ENCODE results near the gene WDR89.
"Not testable (repeated sequence)": the region's sequence is repeated elsewhere in the genome, so short reads cannot be mapped to it uniquely, and the experiment has no call there.

The WDR89 gene

DNA sequence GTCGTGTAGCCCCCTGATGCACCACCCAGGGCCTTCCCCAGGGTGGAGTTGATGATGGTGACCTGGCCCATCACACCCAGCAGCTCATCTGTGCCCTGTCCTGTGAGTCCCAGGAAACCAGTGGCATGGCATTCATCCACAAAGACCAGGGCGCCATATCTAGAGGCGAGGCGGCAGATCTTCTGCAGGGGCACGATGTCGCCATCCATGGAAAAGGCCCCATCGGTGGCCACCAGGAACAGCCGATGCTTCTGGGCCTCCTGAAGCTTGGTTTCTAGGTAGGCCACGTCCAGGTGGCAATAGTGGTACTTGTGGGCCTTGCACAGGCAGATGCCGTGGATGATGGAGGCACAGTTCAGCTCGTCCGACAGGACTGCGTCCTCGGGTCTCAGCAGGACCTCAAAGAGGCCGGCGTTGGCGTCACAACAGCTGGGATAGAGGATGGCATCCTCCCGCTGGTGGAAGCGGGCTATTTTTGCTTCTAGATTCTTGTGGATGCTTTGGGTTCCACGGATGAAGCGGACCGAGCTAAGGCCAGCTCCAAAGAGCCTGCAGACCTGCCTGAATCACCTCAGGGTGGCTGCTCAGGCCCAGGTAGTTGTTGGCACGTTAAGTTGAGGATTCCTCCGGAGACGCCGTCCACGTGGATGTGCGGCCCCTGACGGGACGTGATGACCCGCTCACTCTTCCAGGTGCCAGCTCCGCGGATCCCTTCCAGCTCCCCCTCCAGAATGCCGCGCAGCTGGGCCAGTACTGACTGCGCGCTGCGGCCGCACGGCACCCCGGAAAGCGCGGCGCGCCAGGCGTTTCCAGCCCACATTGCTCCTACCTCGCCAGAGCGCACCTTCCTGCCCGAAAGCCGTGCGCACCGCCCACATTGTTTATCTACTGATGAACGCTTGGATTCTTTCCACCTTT lies 47.0 kb downstream of the WDR89 start:
- DNase-seq = no peak

DNA sequence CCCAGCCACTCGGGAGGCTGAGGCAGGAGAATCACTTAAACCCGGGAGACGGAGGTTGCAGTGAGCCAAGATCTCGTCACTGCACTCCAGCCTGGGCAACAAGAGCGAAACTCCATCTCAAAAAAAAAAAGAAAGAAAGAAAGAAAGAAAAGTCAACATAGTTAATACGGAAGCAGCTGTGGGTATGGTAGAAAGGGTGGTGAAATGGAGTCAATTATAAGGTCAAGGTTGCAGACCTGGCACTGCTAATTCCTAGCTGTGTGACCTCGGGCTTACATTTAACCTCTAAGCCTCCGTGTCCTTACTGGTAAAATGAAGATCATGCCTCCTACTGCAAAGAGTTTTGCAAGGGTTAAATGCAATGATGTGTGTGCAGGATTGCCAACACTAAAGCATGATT lies 58.6 kb downstream of the WDR89 start:
- DNase-seq = not testable (repeated sequence)

DNA sequence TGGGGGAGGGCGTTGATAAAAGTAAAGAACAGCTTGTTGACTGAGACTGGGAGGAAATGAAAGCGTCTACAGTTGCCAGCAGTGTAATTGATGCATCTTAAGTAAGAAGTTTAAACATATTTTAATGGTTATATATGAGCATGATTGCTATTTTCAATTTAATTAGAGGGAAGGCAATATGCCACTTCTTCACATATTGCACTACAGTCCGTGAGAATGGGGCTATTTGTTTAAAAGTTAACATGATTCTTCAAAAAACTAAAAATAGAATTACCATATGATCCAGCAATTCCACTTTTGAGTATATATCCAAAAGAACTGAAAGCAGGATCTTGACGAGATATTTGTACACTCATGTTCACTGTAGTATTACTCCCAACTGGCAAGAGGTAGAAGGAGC lies 60.2 kb downstream of the WDR89 start:
- no peak for DNase-seq

DNA sequence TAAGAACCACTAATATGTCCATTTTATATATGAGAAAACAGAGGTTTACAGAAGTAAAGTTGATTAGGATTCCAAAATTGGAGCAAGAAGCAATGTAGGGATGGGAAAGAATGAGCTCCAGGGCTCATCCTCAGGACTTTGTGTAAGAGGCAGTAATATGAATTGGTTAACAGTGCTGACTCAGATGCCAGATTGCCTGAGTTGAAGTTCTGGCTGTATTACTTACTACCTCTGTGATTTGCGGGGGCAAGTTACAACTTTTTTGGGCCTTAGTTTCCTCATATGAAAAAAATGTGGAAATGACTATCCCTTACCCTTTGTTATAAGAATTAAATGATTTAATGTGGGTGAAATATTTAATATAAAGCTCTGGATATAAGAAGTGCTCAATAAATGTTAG lies 63.4 kb downstream of the WDR89 start:
- no peak for DNase-seq

DNA sequence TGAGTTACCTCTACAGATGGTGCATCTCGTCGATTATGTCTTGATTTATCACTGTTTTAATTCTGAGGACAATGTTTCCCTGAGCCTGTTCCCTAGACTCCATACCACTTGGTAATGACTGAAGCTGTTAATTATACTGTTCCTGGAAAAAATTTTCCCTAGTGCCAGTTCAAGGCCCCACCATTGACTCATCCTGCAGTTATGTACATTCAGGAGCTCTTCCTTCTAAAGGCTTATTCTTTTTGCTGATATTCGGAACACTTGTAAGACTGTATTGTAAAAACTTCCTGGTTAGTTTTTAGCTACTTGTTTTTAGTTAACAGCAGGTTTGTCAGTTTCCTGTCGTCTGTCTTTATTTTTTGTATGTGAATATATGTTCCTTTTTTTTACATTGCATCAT lies 68.1 kb downstream of the WDR89 start:
- no peak for DNase-seq

DNA sequence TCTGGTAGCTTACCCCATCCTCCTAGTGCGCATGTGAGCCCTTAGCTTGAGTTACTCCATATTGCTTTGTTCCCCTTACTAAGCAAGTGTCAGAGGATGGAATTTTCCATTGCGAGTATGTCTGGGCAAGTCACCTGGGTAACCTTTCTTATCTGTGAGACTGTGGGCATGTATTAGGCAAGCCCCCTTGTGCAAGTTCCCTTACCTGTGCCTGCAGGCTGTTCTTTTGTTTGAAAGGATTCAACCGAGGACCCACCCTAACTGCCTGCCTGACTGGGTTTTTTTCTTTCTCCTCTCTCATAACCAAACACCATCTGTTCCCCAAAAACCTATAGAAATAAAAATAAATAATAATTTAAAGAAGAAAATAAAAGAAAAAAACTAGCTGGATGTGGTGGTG lies 76.2 kb downstream of the WDR89 start:
- DNase-seq = no peak

DNA sequence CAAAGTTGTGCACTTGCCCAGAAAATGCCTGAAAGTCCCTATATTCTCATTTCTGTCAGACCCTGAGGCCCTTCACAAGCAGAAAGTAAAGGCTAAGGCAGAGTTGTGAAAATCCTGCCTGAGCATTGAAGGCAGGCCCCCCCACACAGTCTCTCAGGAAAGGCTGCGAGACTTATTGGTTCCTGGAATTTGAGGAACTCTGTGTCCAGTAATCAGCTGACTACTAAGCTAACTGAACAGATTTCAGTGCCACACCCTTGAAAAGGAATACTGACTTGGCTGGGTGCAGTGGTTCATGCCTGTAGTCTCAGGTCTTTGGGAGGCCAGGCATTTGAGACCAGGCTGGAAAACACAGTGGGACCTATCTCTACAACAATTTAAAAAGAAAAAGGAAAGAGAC lies 77.4 kb downstream of the WDR89 start:
- no peak for DNase-seq

DNA sequence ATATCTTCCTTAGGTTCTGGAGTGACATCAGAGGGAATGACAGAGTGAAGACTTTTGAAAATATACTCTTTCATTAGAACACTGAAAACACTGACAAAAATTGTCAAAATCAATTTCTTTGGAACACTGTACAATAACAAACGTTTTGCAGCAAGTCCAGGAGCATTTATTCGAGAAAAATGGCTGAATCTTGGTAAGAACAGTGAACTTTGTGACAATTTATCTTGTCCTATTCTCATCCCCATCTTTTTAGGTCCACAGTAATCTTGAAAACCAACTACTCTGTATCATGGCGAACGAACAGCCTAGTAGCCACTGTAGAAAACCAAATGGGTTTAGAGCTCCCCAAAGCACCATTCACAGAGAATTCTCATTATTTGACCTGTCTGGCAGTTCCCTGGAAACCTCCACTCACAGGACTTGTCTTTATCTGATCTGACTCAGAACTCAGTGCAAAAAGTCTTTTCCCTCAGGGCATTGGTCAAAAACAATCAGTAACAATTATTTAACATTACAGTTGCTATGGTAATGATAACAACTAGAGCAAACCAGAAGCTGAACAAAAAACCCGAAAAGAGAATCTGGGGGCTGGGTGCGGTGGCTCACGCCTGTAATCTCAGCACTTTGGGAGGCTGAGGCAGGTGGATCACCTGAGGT lies 78.2 kb downstream of the WDR89 start:
- DNase-seq = no peak

DNA sequence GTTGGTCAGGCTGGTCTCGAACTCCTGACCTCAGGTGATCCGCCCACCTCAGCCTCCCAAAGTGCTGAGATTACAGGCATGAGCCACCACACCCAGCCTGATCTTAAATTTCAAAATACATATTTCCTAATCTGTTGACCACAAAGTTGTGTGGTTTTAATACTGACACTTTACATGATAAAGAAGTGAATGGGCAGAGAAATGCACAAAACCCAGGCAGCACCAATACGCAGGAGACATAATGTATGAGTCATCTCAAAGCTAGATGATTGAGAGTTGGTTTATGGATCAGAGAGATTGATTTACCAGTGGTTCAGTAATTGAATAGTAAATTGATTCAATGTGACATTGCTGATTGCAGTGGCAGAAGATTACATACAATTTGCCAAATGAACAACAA lies 79.3 kb downstream of the WDR89 start:
- no peak for DNase-seq

DNA sequence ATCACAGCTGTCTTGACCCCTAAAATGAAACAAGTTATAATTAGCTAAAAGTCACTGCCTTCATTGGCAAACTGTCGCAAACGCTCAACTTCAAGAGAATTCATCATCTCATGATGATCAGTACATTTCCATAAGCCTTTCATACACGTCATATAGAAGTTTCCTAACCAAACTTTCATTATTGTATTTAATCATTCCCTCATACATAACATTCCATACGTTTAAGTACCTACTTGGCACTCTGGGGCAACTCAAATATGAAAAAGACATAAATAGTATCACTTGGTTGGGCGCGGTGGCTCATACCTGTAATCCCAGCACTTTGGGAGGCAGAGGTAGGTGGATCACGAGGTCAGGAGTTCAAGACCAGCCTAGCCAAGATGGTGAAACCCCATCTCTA lies 86.1 kb downstream of the WDR89 start:
- no peak for DNase-seq

DNA sequence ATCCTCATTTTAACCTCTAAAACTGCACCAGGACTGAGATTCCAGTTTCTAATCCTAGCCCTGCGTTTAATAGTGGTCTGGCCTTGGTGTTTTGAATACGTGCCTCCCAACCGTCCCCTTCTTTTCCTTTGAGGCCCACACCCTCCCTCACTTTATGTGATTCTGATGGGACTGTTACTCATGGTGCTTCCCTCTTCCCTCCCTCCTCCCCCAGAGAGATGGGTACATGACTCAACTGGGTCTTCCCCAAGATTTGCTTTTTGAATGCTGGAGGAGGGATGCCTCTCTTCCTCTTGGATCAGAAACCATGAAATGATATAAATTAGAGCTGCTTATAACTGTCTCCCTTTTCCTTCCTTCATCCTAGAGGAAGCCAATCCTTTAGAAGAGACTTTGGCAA lies 90.3 kb downstream of the WDR89 start:
- DNase-seq = no peak

DNA sequence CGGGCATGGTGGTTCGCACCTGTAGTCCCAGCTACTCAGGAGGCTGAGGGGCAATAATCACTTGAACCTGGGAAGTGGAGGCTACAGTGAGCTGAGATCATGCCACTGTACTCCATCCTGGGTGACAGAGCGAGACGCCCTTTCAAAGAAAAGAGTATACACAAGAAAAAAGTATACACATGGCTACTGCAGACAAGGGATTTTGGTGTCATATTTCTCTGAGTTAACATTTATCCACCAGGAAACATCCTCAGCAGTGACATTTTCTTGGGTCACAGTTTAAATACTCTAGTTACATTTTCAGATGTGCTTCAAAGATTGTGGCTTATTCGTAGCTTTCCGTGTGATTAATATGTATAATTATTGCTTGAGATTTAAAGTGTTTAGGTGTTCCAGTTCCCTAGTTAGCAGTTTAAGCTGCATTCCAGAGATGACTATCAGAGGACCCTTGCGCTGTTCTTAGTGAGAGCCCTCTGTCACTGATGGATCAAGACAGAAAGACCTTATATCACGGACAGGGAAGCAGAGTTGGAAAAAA lies 93.8 kb downstream of the WDR89 start:
- no peak for DNase-seq
